ENCODE data around the gene MFSD6L. TPM values are rescaled to one million over a fixed set of nuclear protein-coding genes. Genes with fewer than 3 reads are reported as not detected.

Gene MFSD6L
- total and polyA plus RNA-seq, 3 donors from 2014 or later: 14.2 to 56.5 (median 16.1) TPM

DNA sequence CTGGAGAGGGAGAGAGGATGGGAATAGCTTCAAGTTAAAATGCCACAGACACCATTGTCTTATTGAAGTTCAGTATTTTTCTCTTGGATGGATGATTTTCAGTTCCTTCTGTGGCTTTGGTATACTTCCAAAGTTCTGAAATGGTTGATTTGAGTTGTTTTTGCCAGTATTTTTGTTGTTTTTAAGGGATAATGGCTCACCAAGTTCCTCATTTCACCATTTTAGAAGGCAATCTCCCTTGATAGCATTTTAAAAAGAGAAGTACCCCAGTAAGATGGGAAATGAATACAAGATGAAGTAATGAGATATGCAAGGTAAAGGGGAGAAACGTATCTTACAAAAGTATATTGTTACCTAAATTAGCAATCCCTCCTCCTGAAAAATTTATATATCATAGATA, 22.3 kb downstream of the MFSD6L start:
- DNase-seq: no peak
- TF ChIP-seq, protein P1, sequence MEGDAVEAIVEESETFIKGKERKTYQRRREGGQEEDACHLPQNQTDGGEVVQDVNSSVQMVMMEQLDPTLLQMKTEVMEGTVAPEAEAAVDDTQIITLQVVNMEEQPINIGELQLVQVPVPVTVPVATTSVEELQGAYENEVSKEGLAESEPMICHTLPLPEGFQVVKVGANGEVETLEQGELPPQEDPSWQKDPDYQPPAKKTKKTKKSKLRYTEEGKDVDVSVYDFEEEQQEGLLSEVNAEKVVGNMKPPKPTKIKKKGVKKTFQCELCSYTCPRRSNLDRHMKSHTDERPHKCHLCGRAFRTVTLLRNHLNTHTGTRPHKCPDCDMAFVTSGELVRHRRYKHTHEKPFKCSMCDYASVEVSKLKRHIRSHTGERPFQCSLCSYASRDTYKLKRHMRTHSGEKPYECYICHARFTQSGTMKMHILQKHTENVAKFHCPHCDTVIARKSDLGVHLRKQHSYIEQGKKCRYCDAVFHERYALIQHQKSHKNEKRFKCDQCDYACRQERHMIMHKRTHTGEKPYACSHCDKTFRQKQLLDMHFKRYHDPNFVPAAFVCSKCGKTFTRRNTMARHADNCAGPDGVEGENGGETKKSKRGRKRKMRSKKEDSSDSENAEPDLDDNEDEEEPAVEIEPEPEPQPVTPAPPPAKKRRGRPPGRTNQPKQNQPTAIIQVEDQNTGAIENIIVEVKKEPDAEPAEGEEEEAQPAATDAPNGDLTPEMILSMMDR (IDR thresholded peaks at IDR 0.05): no peak
- no peak for TF ChIP-seq POLR2A (IDR thresholded peaks at IDR 0.05)
- intact Hi-C loops (cut with DNase I; ENCODE audit: low total_unique reads): no loop called here
- WGBS, 2 donors: 67 to 82% methylated on average over 1 of the region's 1 CpG
- H3K4me1 ChIP-seq: no peaks in the 10 kb centered on the region
- H3K27me3 ChIP-seq: no peaks in the 10 kb centered on the region
- no peaks in the 10 kb centered on the region for H3K9me3 ChIP-seq
- H3K36me3 ChIP-seq (ENCODE audit: low read depth, missing control alignments): no peaks in the 10 kb centered on the region
- no peak overlapping the region for H3K4me3 ChIP-seq
- no peak overlapping the region for H3K27ac ChIP-seq

- no peaks in the 10 kb centered on the region for H3K9me3 ChIP-seq
- TF ChIP-seq, protein P1 (IDR thresholded peaks at IDR 0.05): no peak
- no peak for TF ChIP-seq POLR2A (IDR thresholded peaks at IDR 0.05)
- intact Hi-C loops (cut with DNase I; ENCODE audit: low total_unique reads): no loop called here
- H3K4me3 ChIP-seq: no peak overlapping the region
- H3K27me3 ChIP-seq: no peaks in the 10 kb centered on the region
- H3K36me3 ChIP-seq (ENCODE audit: low read depth, missing control alignments): no peaks in the 10 kb centered on the region
- H3K27ac ChIP-seq: no peak overlapping the region
- no peak for DNase-seq
- H3K4me1 ChIP-seq: no peaks in the 10 kb centered on the region
These were observed 22.9 kb downstream of the MFSD6L start for GRCh38 chr17:8776248-8776647.

GRCh38 chr17:8766731-8767130, 32.4 kb downstream of the MFSD6L start:
- 60 to 85% methylated on average over 2 of the region's 2 CpGs for WGBS, 2 donors

GRCh38 chr17:8762012-8762411, 37.2 kb downstream of the MFSD6L start:
- no peaks in the 10 kb centered on the region for H3K4me1 ChIP-seq
- no peak overlapping the region for H3K27ac ChIP-seq
- no peaks in the 10 kb centered on the region for H3K27me3 ChIP-seq
- no peaks in the 10 kb centered on the region for H3K36me3 ChIP-seq (ENCODE audit: low read depth, missing control alignments)
- H3K4me3 ChIP-seq: no peak overlapping the region
- intact Hi-C loops (cut with DNase I; ENCODE audit: low total_unique reads): no loop called here
- 85 to 87% methylated on average over 8 of the region's 8 CpGs for WGBS, 2 donors
- DNase-seq: no peak
- H3K9me3 ChIP-seq: no peaks in the 10 kb centered on the region
- TF ChIP-seq POLR2A (IDR thresholded peaks at IDR 0.05): no peak
- TF ChIP-seq, protein P1 (IDR thresholded peaks at IDR 0.05): no peak

More at GRCh38 chr17:8766731-8767130, 32.4 kb downstream of the MFSD6L start:
- intact Hi-C loops (cut with DNase I; ENCODE audit: low total_unique reads): no loop called here
- Histone ChIP-seq H3K27ac (no peak overlapping the region), H3K27me3 (no peaks in the 10 kb centered on the region), H3K4me1 (no peaks in the 10 kb centered on the region), H3K9me3 (no peaks in the 10 kb centered on the region), H3K36me3 (ENCODE audit: low read depth, missing control alignments) (no peaks in the 10 kb centered on the region), H3K4me3 (no peak overlapping the region)
- no peak for TF ChIP-seq POLR2A (IDR thresholded peaks at IDR 0.05)
- TF ChIP-seq, protein P1 (IDR thresholded peaks at IDR 0.05): no peak
- no peak for DNase-seq

GRCh38 chr17:8758137-8758596, 41.0 kb downstream of the MFSD6L start, which contains the start of gene SPDYE4:
TSS of gene SPDYE4 (minus strand) at chr17:8758546. CDS start at chr17:8758382, 164 bp downstream.
- 94% methylated on average over 15 of the region's 15 CpGs for WGBS, 2 donors
- no peaks in the 10 kb centered on the region for H3K27me3 ChIP-seq
- intact Hi-C loops (cut with DNase I; ENCODE audit: low total_unique reads): no loop called here

More at GRCh38 chr17:8758137-8758596, 41.0 kb downstream of the MFSD6L start, which contains the start of gene SPDYE4:
- H3K4me1 ChIP-seq: no peaks in the 10 kb centered on the region
- no peak for DNase-seq
- no peak for TF ChIP-seq POLR2A (IDR thresholded peaks at IDR 0.05)
- TF ChIP-seq, protein P1 (IDR thresholded peaks at IDR 0.05): no peak
- no peak within 1 kb of the TSS for H3K4me3 ChIP-seq
- no peaks in the 10 kb centered on the region for H3K9me3 ChIP-seq
- H3K36me3 ChIP-seq (ENCODE audit: low read depth, missing control alignments): no peaks in the 10 kb centered on the region
- H3K27ac ChIP-seq: no peak within 1 kb of the TSS
